ENCODE measurements around the gene SHISA9.
"Not testable (repeated sequence)": the region's sequence is repeated elsewhere in the genome, so short reads cannot be mapped to it uniquely, and the experiment has no call there.

SHISA9 gene

DNA sequence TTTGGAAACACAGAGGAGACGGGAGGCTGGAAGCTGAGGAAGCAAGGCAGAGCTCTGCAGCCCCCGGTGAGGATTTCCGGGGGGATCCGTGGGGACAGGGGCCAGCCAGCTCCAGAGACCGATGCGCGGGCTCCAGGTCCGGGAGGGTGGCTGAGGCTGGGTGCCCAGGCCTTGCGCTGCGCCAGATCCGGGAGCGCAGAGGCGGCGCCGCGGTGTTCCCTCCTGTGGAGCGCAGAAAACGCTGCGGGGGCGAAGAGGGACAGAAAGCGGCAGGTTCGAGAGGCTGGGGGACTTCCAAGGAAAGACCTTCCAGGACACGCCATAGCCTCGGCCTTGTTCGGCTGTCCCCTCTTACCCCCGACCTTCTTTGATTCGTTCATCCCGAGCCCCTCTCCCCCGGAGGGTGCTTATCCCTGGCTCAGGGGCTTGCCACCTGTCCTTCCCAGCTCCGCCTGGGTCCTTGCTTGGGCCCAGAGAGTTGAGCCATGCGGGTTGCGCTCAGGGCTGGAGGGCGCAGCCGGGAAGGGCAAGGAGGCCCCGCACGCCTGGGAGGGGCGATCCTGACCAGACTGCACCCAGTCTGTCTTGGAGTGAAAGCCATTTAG lies 697 bp upstream of the SHISA9 start:
- DNase-seq: no peak

DNA sequence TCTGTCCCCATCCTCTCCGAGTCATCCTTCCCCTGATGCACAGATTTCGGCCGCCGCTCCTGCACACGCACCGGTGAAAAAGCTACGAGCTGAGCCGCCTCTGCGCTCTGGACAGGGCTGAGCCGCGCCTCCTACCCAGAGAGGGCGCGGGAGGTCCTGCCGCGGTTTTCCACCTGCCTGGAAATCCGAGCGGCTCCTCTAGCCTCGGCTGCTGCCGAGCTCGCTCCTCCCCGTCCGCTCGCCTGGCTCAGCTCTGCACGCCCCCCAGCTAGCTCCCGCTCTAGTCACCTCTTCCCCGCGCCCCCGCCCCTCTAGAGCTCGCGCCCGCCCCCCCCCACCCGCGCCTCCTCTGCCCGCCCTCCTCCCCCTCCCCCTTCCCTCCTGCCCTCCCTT lies 198 bp upstream of the SHISA9 start:
- DNase-seq: no peak

DNA sequence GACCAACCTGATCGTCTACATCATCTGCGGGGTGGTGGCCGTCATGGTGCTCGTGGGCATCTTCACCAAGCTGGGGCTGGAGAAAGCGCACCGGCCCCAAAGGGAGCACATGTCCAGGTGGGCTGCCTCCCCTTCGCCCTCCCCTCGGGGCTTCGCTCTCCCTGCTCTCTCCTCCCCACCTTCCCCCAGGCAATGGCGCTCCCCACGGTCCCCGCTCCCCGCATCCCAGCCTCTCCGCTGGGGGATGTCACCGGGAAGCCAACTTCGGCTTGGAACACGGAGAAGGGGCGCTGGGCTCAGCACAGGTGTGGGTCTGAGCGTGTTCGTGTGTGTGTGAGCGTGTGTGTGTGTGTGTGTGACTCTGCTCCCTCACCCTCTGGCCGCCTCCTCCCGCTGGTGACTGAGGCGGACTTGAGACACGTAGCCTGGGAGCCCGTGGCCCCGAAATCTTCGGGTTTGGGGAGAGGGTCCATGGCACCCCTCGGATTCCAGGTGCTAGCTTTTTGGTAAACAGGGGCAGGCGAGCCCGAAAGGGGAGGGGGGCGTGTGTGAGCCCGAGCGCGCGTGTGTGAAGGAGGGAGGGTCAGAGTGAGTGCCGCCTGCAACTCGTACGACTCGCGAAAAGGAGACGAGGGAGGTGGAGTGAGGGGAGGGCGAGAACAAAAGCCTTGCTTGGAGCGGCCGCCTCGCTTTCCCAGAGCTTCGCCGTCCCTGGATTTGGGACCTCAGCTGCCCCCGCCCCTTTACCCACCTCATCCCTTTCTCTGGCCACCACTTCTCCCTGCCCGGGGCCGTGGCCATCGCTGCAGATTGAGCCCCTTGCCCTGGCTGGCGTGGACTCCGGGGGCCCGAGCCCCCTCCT lies 1.3 kb downstream of the SHISA9 start:
- DNase-seq: no peak

DNA sequence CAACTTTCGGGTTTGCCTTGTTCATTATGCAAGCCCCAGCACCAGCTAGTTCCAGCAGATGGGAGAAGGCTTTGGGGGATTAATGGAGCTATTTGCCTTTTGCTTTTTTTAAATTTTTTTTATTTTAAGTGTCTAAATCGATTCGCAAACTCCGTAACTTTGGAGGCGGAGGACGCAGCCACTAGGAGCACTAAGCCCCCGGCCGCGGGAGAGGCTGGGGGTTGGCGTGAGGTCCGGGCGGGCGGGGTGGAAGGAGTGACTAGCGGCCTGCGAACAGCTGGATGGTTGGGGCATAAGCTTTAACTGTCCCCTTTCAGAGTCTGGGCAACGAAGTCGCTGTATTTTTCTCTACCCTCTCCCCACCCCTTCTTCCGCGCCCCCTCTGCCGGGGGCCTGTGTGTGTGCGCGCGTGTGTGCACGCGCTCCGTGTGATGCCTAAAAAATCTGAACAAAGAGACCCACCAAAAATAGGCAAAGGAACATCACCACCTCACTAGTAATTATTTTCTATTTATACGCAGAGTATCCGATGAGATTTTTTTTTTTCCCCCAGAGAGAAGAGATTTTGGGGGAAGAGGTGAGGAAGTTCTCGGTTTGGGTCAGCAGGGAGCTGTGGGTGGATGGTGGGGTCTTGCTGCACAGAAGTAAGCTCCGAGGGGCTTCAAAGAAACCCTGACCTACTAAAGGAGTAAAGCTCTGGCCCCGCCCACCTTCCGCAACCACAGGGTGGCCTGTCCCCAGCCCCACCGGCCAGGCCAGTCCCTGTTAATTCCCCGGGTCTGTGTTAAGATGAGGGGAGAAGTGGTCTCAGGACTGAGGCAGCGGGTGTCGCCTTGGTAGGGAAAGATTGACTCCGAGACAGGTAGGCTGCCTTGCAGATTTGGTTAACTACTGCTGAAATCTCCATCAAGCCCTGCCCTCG lies 2.3 kb downstream of the SHISA9 start:
- DNase-seq: no peak

DNA sequence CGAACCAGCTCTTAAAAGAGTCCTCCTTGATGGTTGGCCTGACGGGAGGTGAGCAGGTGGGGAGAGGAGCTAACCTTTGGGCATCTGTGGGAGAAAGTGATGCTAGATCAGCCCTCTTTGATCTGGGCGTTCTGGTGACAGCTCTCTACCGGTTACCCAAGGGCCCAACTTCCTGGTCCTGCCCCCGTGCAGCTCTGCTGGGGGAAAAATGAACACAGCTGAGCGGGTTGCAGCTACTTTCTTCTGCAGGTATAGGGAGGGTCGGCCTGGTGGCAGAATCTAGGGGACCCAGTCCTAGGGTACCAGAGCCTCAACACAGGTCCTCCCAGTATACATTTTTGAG lies 2.9 kb downstream of the SHISA9 start:
- no peak for DNase-seq

DNA sequence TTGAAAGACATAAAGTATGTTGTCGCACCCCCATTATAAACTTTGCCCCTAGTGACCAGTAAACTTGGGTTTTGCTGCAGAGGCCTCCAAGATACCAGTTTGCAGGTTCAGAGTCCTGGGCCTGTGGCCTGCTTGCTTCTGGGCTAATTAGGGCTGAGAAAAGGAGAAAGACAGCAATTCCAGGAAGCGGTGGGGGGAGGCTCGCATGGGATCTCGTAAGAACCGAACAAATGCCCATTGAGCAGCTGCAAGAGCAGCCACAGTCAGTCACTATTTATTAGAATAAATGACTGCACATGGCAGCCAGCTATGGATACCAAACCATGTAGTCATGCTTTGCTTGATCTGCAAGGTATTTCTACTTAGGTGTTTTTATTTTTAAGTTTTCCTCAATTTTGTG lies 4.9 kb downstream of the SHISA9 start:
- no peak for DNase-seq

DNA sequence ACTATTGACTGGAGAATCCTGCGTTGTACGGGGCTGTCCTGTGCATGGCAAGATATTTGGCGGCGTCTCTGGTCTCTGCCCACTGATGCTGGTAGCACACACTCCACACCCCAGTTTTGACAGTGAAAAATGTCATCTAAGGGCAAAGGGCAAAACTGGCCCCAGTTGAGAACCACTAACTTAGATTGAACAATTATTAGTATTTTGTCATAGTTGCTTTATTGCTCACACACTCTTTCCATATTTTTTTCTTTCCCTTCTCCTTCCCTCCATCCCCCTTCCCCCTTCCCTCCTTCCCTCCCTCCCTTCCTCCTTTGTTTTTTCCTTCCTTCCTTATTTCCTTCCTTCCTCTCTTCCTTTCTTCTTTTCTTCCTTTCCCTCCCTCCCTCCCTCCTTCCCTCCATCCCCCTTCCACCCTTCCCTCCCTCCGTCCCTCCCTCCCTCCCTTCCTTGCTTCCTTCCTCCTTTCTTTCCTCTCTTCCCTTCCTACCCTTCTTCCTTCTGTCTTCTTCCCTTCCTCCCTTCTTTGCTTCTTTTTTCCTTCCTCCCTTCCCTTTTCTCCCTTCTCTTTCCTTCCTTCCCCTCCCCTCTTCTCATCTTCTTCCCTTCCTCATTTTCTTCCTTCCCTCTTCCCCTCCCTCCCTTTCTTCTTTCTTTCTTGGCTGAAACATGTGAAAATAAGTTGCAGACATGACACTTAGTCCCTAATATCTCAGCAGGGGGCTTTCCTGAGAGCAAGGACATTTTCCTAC lies 5.5 kb downstream of the SHISA9 start:
- no peak for DNase-seq

DNA sequence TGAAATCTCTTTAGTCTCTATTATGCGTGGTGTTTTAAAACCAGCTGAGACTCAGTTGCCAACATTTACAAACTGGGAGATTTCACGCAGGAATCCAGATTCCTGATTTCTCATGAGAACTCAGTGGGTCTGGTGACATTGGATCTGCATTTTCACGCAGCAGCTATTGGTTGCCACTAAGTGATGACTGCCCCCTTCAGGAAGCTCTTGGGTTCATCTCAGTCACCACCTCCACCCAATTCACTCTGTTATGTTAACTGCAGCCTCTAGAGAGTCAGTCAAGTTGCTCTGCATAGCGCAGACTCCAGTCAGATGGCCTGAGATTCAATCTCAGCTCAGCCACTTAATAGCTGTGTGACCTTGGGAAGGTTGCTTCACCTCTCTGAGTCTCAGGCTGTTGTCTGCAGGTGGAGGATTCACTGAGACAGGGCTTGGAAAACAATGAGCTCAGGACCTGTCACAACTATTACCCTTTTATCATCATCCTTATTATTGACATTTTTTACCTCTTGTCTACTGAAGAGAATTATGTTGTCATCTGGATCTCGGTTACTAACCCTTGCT lies 6.4 kb downstream of the SHISA9 start:
- no peak for DNase-seq

DNA sequence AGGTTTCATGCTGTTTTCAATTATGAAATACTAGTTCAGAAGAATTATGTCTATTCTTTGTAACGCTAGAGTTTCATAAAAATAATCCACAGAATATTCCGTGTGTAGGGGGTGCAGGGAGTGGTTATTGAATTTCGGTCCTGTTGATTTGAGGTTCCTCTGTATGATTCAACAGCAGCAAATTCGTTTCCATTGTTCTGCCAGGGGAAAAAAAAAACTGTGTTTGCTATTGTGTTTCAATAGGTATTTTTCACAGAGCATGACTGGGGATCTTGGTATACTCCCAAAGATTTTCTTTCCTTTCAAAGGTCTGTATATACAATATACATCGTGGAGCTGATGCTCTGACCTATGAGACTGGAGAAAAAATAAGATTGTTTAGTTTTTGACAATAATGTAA lies 15.8 kb downstream of the SHISA9 start:
- no peak for DNase-seq

DNA sequence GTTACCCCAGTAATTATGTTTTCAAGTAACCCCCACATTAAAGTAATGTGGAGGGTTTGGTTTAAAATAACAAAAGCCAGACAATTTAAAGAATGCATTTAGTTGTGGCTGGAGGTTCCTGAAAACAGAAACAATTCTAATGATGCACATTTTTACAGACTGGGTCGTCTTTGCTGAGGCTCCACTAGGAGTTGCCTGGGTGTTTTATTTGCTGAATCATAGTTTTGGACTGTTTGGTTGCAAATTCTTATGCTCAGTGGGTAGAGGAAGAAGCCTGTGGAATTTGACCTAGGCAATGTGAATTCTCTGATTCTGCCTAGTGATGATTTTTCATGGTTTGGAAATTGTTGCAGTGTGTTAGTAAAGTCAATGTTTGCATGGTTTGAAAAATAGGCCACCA lies 16.3 kb downstream of the SHISA9 start:
- no peak for DNase-seq

DNA sequence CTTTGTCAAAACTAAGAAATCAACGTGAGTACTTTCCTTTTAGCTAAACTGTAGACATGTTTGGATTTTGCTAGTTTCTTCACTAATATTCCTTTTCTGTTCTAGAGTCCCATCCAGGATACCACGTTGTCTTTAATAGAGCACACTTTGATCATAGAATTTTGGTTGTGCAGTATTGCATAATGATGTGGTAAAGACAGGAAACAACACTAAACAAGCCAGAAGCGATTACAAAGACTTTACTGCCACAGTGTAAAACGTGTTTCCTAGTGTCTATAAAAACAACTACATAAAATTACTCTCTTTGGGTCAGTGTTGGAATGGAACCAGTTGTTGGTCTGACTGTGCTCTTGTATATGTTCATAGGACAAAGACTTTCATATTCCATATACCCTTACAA lies 19.3 kb downstream of the SHISA9 start:
- no peak for DNase-seq

DNA sequence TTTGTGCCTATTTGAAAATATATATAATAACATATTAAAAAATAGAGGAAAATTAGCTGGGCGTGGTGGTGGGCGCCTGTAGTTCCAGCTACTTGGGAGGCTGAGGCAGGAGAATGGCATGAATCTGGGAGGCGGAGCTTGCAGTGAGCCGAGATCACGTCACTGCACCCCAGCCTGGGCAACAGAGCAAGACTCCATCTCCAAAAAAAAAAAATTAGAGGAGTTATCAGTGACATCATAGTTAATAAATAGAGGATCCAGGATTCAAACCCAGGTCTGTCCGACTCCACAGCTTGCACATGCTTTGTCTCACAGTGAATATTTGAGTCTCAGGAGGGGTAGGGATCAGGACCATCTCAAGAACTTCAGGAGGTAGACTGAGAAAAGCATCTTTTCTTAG lies 22.2 kb downstream of the SHISA9 start:
- DNase-seq: not testable (repeated sequence)

DNA sequence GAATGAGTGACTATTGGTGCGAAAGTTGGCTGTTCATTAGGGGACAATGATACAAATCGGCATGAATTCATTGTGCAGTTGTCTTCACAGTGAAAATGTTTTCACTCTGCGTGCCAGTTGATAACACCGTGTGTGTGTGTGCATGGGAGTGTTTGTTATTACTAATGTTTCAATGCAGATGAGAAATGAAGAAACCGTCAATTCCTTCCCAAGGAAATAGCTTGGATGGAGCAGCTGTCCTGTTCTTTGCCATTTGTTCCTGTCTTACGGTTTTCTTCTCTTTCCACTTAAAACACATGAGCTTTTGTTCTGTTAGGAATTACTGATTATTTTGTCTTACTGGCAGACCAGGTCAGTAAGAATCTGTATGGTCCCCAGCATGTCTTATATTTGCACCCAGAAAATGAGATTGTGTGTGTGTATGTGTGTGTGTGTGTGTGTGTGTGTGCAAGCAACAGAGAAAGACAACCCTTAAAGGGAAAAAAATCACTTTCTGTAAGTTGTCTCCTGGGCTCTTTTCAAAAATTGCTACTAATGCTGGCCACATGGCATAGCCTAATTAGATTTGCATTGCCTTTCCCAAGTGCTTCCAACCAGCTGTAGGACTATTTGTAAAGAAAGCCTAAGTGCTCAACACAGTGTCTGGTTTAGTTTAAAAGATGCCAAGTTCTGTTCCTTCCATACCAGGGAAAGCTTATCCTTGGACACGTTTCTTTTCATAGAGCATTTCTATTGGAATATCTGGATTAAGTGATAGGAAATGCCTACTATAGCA lies 23.8 kb downstream of the SHISA9 start:
- DNase-seq: no peak

DNA sequence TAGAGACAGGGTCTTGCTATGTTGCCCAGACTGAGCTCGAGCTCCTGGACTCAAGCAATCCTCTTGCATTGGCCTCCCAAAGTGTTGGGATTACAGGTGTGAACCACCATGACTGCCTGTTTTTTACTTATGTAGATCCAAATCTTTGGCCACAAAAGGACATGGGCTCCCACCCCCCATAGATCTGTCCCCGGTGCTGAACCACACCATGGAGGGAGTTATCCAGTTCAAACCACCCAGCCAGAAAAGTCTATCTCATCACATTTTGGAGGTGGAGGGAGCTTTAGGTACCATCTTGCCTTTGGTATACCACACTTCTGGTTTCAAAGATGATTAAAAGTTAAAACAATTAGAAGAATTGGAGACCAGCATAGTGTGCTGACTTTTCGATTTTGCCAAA lies 26.2 kb downstream of the SHISA9 start:
- no peak for DNase-seq

DNA sequence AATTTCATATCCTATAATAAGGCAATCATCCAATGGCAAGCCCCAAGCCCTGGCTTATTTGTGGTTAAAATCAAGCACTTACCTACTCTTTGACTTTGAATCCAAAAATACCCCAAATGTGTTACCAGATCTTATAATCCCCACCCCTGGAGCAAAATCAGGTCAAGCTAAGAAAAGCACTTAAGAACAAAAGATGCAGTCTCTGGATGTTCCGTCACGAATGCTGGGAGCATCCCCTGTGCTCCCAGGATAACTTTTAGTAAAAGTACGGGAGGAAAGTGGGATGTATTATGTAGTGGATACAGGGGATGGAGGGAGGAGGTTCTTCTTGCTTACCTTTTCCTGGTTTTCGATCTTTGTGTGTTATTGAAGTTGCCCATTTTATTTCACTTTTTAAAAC lies 29.5 kb downstream of the SHISA9 start:
- no peak for DNase-seq

DNA sequence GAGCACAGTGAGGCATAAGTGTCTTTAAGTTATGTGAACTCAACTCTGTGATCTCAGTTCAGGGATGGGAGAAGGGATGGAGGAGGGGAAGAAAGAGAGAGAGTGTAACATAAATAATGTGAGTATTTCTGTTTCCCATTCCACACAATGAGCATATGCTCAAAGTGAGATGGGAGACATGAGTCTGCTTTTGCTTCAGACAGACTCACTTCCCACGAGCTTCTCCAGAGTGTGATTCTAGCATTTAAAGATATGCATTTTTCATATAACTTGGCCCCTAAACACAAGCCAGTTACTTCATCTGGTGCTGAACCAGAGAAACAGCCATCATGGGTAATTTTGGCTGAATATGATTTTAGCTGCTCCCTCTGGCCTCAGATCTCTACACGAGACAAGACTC lies 35.0 kb downstream of the SHISA9 start:
- no peak for DNase-seq

DNA sequence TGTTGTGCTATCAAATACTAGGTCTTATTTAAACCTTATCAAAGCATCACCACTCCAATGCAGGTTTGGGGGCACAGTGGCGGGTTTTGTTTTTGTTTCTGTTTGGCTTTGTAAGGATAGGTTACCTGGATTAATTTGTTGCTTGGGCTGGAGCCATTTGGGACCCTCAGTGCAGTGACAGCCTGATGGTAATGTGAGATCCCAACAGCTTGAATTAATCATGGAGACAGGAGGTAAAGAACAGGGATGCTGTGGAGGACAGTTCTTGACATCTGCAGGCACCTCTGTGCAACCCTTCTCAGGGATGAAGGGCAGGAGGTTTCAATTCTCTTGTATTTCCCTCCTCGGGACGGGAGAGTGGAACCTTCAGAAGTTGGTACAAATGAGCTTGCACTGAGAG lies 40.5 kb downstream of the SHISA9 start:
- no peak for DNase-seq

DNA sequence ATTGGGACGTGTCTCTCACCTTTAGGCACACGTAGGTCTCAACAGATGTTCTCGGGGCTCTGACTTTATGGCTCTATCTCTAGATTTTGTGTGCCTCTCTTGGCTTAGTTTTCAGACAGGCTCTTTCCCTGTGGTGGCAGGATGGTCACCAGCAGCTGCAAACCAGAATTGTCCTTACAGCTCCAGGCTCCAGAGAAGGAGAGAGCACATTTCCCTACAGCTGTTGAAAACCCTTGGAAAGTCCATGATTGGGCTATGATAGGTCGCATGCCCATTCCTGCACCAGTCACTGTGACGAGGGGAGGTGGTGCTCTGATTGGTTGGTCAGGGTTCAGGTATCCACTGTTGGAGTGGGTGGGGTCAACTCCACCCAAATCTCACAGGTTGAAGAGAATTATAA lies 41.5 kb downstream of the SHISA9 start:
- DNase-seq: no peak

DNA sequence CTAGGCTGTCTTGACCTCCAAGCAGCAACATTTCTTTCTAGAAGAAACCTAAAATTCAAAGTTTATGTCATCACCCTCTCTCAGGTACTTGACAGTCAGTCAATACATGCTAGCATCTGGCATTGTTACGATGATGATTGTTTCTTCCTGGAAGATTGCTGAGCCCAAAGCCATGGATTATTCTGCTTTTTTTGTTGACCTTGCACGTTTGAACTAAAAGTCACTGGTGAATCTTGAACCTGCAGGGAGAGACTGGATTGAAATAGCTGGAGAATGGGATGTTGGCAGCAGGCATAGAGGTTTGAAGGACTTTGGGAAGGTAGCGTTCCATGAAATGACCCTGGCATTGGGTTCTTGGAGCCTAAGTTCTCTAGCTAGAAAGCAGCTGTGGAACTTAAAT lies 42.9 kb downstream of the SHISA9 start:
- no peak for DNase-seq

DNA sequence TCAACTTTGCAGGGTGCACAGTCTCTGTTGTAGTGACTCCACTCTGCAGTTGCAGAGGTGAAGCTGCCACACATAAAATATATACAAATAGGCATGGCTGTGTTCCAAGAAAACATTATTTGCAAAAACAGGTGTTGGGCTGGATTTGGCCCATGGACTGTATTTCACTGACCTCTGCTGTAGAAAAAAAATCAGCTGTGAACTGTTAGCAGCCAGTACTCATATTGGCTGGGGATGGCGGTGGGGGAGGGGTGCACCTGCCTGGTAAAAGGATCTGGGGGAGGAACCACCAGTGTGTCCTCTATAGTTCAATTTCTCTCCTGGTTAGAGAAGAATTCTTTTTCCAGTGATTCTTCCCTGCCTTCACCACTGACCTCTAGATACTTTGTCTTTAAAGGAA lies 50.0 kb downstream of the SHISA9 start:
- no peak for DNase-seq

DNA sequence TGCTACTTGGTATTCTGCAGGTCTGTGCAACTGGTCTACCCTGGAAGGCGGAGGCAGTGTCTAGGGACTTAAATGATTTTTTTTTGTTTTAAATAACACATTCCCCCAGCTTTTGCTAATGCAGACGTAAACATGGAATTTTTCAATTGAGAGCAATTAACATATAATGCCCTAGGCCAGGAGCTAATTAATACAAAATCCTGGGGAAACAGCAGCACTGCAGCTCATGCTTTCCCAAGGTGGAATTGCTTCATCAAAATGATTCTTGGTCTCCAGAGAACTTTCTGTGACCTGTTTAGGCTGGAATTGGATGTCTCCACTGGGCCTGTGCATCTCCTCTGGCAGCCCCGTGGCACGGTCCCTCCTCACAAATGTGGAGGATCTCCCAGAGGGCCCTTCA lies 50.6 kb downstream of the SHISA9 start:
- DNase-seq: no peak

DNA sequence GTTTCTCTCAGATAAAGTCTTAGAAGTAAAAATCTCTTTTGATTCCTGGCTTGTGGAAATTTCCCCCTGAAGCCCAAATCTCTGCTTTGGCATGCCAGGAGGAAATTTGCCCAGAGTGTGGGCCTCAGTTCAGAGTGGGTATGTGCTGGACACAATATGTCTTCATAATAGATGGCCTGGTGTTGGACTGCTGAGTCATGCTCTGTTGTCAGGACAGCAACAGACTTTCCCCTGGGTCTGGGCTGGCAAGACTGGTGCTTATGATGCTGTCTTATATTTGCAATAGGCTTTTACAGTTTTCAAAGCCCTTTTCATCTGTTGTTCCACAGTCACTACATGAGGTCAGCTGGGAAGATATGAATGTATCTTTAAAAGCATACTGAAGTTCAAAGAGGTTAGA lies 57.0 kb downstream of the SHISA9 start:
- DNase-seq: no peak
